ENCODE results near the gene CNTROB.

CNTROB gene

DNA sequence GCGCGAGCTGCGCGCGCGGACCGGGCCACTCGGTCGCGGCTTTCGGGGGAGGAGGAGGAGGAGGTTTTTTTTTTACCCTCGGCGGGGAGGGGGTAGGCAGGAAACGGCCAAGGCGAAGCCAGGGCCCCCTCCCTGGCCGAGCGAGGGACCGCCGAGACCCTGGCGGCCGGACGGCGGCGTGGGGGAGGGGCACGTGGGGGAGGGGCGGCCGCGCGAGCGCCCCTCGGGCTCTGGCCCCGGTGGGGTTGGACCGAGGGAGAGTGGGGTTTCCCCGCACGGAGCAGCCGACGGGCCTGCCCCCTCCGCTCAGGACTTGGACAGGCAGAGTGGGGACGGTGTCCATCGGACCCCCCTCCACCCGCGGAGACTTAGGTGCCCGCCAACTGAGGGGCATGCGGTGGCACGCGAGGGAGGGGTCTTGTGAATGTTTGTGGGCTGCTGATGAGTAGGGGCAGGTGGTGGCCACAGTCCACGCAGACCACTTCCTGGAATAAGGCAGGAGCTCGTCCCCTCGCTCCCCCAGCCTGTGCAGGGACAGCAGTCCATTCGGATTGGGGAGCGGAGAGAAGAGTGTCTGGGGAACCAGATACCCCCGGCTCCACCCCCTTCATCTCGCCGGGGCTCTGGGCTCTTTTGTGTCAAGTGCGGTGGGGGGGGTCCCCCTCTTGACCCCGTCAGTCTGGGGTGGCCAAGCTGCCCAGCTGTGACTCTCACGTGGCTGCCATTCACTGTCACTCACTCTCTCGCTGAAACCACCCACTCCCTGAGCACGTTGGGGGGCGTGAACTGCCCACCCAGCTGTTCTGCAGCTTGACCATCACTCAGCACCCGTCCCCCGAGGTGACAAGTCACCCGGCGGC lies 46.4 kb upstream of the CNTROB start (continued):
- TF ChIP-seq, protein P1, sequence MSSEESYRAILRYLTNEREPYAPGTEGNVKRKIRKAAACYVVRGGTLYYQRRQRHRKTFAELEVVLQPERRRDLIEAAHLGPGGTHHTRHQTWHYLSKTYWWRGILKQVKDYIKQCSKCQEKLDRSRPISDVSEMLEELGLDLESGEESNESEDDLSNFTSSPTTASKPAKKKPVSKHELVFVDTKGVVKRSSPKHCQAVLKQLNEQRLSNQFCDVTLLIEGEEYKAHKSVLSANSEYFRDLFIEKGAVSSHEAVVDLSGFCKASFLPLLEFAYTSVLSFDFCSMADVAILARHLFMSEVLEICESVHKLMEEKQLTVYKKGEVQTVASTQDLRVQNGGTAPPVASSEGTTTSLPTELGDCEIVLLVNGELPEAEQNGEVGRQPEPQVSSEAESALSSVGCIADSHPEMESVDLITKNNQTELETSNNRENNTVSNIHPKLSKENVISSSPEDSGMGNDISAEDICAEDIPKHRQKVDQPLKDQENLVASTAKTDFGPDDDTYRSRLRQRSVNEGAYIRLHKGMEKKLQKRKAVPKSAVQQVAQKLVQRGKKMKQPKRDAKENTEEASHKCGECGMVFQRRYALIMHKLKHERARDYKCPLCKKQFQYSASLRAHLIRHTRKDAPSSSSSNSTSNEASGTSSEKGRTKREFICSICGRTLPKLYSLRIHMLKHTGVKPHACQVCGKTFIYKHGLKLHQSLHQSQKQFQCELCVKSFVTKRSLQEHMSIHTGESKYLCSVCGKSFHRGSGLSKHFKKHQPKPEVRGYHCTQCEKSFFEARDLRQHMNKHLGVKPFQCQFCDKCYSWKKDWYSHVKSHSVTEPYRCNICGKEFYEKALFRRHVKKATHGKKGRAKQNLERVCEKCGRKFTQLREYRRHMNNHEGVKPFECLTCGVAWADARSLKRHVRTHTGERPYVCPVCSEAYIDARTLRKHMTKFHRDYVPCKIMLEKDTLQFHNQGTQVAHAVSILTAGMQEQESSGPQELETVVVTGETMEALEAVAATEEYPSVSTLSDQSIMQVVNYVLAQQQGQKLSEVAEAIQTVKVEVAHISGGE (tag by site-specific recombination; conservative IDR thresholded peaks at IDR 0.05; ENCODE audit: low read depth), result no peak
- TF ChIP-seq ZNF544 (tag by site-specific recombination; IDR thresholded peaks at IDR 0.05) (no peak), ZNF2 (tag by site-specific recombination; IDR thresholded peaks at IDR 0.05) (no peak), ZNF404 (tag by site-specific recombination; IDR thresholded peaks at IDR 0.05) (no peak), ZFP41 (tag by site-specific recombination; IDR thresholded peaks at IDR 0.05; ENCODE audit: borderline replicate concordance) (no peak), ZFP37 (tag by site-specific recombination; IDR thresholded peaks at IDR 0.05) (no peak), ZNF560 (tag by site-specific recombination; IDR thresholded peaks at IDR 0.05; ENCODE audit: borderline replicate concordance) (no peak), RBAK (tag by site-specific recombination; IDR thresholded peaks at IDR 0.05) (no peak), SALL2 (tag by site-specific recombination; IDR thresholded peaks at IDR 0.05; ENCODE audit: borderline replicate concordance) (no peak), ZNF239 (tag by site-specific recombination; IDR thresholded peaks at IDR 0.05) (no peak), ZBTB8A (tag by site-specific recombination; IDR thresholded peaks at IDR 0.05) (0 out of 2 replicates have a peak, but pooled peaks have one; percentile 14), ZNF747 (tag by site-specific recombination; IDR thresholded peaks at IDR 0.05) (no peak), GLI4 (tag by site-specific recombination; IDR thresholded peaks at IDR 0.05) (no peak), KLF1 (tag by site-specific recombination; IDR thresholded peaks at IDR 0.05) (peak; percentile 55), ZNF473 (tag by site-specific recombination; IDR thresholded peaks at IDR 0.05) (no peak), ZNF561 (tag by site-specific recombination; IDR thresholded peaks at IDR 0.05; ENCODE audit: borderline replicate concordance) (no peak; the same call in 1 of the 2 replicates), ZNF501 (tag by site-specific recombination; IDR thresholded peaks at IDR 0.05) (0 out of 2 replicates have a peak, but pooled peaks have one; percentile 59), ZNF843 (tag by site-specific recombination; IDR thresholded peaks at IDR 0.05) (no peak), HOXD13 (CRISPR knock-in tag; IDR thresholded peaks at IDR 0.05; ENCODE audit: borderline replicate concordance) (no peak), ZNF677 (tag by site-specific recombination; IDR thresholded peaks at IDR 0.05) (no peak), ZNF600 (tag by site-specific recombination; IDR thresholded peaks at IDR 0.05) (peak; percentile 29; the same call in 1 of the 2 replicates)
- TF ChIP-seq, protein P2, sequence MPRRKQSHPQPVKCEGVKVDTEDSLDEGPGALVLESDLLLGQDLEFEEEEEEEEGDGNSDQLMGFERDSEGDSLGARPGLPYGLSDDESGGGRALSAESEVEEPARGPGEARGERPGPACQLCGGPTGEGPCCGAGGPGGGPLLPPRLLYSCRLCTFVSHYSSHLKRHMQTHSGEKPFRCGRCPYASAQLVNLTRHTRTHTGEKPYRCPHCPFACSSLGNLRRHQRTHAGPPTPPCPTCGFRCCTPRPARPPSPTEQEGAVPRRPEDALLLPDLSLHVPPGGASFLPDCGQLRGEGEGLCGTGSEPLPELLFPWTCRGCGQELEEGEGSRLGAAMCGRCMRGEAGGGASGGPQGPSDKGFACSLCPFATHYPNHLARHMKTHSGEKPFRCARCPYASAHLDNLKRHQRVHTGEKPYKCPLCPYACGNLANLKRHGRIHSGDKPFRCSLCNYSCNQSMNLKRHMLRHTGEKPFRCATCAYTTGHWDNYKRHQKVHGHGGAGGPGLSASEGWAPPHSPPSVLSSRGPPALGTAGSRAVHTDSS (tag by site-specific recombination; IDR thresholded peaks at IDR 0.05), result peak; percentile 62; the same call in 1 of the 2 replicates
- TF ChIP-seq, protein P3, sequence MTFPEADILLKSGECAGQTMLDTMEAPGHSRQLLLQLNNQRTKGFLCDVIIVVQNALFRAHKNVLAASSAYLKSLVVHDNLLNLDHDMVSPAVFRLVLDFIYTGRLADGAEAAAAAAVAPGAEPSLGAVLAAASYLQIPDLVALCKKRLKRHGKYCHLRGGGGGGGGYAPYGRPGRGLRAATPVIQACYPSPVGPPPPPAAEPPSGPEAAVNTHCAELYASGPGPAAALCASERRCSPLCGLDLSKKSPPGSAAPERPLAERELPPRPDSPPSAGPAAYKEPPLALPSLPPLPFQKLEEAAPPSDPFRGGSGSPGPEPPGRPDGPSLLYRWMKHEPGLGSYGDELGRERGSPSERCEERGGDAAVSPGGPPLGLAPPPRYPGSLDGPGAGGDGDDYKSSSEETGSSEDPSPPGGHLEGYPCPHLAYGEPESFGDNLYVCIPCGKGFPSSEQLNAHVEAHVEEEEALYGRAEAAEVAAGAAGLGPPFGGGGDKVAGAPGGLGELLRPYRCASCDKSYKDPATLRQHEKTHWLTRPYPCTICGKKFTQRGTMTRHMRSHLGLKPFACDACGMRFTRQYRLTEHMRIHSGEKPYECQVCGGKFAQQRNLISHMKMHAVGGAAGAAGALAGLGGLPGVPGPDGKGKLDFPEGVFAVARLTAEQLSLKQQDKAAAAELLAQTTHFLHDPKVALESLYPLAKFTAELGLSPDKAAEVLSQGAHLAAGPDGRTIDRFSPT (tag by site-specific recombination; IDR thresholded peaks at IDR 0.05), result peak; percentile 93
- TF ChIP-seq, protein P4, sequence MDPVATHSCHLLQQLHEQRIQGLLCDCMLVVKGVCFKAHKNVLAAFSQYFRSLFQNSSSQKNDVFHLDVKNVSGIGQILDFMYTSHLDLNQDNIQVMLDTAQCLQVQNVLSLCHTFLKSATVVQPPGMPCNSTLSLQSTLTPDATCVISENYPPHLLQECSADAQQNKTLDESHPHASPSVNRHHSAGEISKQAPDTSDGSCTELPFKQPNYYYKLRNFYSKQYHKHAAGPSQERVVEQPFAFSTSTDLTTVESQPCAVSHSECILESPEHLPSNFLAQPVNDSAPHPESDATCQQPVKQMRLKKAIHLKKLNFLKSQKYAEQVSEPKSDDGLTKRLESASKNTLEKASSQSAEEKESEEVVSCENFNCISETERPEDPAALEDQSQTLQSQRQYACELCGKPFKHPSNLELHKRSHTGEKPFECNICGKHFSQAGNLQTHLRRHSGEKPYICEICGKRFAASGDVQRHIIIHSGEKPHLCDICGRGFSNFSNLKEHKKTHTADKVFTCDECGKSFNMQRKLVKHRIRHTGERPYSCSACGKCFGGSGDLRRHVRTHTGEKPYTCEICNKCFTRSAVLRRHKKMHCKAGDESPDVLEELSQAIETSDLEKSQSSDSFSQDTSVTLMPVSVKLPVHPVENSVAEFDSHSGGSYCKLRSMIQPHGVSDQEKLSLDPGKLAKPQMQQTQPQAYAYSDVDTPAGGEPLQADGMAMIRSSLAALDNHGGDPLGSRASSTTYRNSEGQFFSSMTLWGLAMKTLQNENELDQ (tag by site-specific recombination; IDR thresholded peaks at IDR 0.05; ENCODE audit: low read depth), result no peak
- TF ChIP-seq, protein P5, sequence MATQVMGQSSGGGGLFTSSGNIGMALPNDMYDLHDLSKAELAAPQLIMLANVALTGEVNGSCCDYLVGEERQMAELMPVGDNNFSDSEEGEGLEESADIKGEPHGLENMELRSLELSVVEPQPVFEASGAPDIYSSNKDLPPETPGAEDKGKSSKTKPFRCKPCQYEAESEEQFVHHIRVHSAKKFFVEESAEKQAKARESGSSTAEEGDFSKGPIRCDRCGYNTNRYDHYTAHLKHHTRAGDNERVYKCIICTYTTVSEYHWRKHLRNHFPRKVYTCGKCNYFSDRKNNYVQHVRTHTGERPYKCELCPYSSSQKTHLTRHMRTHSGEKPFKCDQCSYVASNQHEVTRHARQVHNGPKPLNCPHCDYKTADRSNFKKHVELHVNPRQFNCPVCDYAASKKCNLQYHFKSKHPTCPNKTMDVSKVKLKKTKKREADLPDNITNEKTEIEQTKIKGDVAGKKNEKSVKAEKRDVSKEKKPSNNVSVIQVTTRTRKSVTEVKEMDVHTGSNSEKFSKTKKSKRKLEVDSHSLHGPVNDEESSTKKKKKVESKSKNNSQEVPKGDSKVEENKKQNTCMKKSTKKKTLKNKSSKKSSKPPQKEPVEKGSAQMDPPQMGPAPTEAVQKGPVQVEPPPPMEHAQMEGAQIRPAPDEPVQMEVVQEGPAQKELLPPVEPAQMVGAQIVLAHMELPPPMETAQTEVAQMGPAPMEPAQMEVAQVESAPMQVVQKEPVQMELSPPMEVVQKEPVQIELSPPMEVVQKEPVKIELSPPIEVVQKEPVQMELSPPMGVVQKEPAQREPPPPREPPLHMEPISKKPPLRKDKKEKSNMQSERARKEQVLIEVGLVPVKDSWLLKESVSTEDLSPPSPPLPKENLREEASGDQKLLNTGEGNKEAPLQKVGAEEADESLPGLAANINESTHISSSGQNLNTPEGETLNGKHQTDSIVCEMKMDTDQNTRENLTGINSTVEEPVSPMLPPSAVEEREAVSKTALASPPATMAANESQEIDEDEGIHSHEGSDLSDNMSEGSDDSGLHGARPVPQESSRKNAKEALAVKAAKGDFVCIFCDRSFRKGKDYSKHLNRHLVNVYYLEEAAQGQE (tag by site-specific recombination; IDR thresholded peaks at IDR 0.05), result peak; percentile 1; the same call in 1 of the 2 replicates
- TF ChIP-seq, protein P6, sequence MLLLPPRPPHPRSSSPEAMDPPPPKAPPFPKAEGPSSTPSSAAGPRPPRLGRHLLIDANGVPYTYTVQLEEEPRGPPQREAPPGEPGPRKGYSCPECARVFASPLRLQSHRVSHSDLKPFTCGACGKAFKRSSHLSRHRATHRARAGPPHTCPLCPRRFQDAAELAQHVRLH (tag by site-specific recombination; IDR thresholded peaks at IDR 0.05), result no peak

Data from HEK293 (cell line).